Hepatocyte (in vitro differentiated cells): ENCODE measurements around the gene B4GALT2. TPM values are rescaled to one million over a fixed set of nuclear protein-coding genes. Genes with fewer than 3 reads are reported as not detected.

Experiments used
- DNase-seq: peaks from one replicate; pipeline ENCODE4 v3.0.0-alpha.2; 2016; ENCODE audit warnings: low spot score
- H2AFZ ChIP-seq: fragments of 200-600 bp; sonication (generic); 2 replicates; pipeline ENCODE4 v1.6.0; 2016; ENCODE audit warnings: antibody characterized with exemption, mild to moderate bottlenecking
- H3K27ac ChIP-seq: fragments of 200-600 bp; sonication (generic); 2 replicates; pipeline ENCODE4 v1.5.1; 2016; ENCODE audit warnings: mild to moderate bottlenecking
- H3K27me3 ChIP-seq: fragments of 200-600 bp; sonication (generic); 2 replicates; pipeline ENCODE4 v1.6.1; 2016
- H3K36me3 ChIP-seq: fragments of 200-600 bp; sonication (generic); replicated peaks from 2 replicates; pipeline ENCODE4 v1.5.1; 2016; ENCODE audit warnings: low read depth; ENCODE audit not compliant: insufficient read depth
- H3K4me1 ChIP-seq: fragments of 200-600 bp; sonication (generic); 2 replicates; pipeline ENCODE4 v1.5.1; 2016; ENCODE audit warnings: mild to moderate bottlenecking, moderate library complexity; ENCODE audit not compliant: insufficient read depth
- H3K4me2 ChIP-seq: fragments of 200-600 bp; sonication (generic); 2 replicates; pipeline ENCODE4 v1.6.0; 2016
- H3K4me3 ChIP-seq: fragments of 200-600 bp; sonication (generic); 2 replicates; pipeline ENCODE4 v1.5.1; 2016; ENCODE audit warnings: mild to moderate bottlenecking
- H3K79me2 ChIP-seq: fragments of 200-600 bp; sonication (generic); 2 replicates; pipeline ENCODE4 v1.6.0; 2017; ENCODE audit warnings: mild to moderate bottlenecking
- H3K9me2 ChIP-seq: fragments of 200-600 bp; sonication (generic); replicated peaks from 2 replicates; pipeline ENCODE4 v1.6.0; 2017; ENCODE audit warnings: mild to moderate bottlenecking; ENCODE audit not compliant: insufficient read depth
- H3K9me3 ChIP-seq: fragments of 200-600 bp; sonication (generic); 2 replicates; pipeline ENCODE4 v1.5.1; 2016; ENCODE audit warnings: low read depth, mild to moderate bottlenecking
- H4K20me1 ChIP-seq: fragments of 200-600 bp; sonication (generic); 2 replicates; pipeline ENCODE4 v1.6.0; 2016; ENCODE audit warnings: mild to moderate bottlenecking; ENCODE audit not compliant: insufficient read depth, poor library complexity, severe bottlenecking
- CTCF ChIP-seq: fragments of 200-600 bp; sonication (generic); IDR thresholded peaks from 2 replicates; pipeline ENCODE4 v1.5.1; 2016; ENCODE audit warnings: antibody characterized with exemption, mild to moderate bottlenecking; ENCODE audit not compliant: poor library complexity
- EZH2 ChIP-seq: fragments of 200-600 bp; sonication (generic); IDR thresholded peaks from 2 replicates; pipeline ENCODE4 v1.6.1; 2016; ENCODE audit warnings: antibody characterized with exemption, mild to moderate bottlenecking, borderline replicate concordance
- EZH2phosphoT487 ChIP-seq: fragments of 200-600 bp; sonication (generic); IDR thresholded peaks from one replicate; pipeline ENCODE4 v1.6.1; 2018; ENCODE audit warnings: antibody characterized with exemption, mild to moderate bottlenecking, low read depth, moderate library complexity; ENCODE audit not compliant: unreplicated experiment, severe bottlenecking
- WGBS: methylation state at CpG from one replicate; pipeline ENCODE4 v1.1.6; 2016; ENCODE audit warnings: low lambda C conversion rate; ENCODE audit errors: missing lambda C conversion rate; 5-methylcytosine and 5-hydroxymethylcytosine counted together
- polyA plus RNA-seq: library from polyadenylated mRNA; unstranded; fragments of >200 nt; fragmentation: Nextera tagmentation; extraction: Ambion mirVana; gene quantifications from 2 replicates; pipeline ENCODE4 v1.2.1, GENCODE V29; 2016
- total RNA-seq: library from RNA; depleted of rRNA; stranded (reverse); fragments of >200 nt; gene quantifications from 2 replicates; pipeline ENCODE4 v1.2.3, GENCODE V29; 2014

The B4GALT2 gene
- total and polyA plus RNA-seq, 2 experiments from 2014 or later, result 48.2 to 68.8 TPM

GRCh38 chr1:43977376-43978263 is 1.4 kb upstream of the B4GALT2 start:
- DNase-seq, result no peak
- Histone ChIP-seq H3K27me3 (no peaks in the 10 kb centered on the region), H3K27ac (no peak overlapping the region), H3K4me3 (no peak overlapping the region), H2AFZ (no peak overlapping the region), H3K9me2 (no peaks in the 10 kb centered on the region), H3K79me2 (peaks cover 53% of the 10 kb centered on the region), H3K9me3 (no peaks in the 10 kb centered on the region), H4K20me1 (peaks cover 30% of the 10 kb centered on the region), H3K4me1 (peaks cover 35% of the 10 kb centered on the region), H3K36me3 (no peaks in the 10 kb centered on the region), H3K4me2 (peak overlapping the region; percentile 93)
- TF ChIP-seq CTCF (no peak), EZH2 (no peak), EZH2phosphoT487 (no peak)
- WGBS, result 86% methylated on average over 9 of the region's 9 CpGs

DNA sequence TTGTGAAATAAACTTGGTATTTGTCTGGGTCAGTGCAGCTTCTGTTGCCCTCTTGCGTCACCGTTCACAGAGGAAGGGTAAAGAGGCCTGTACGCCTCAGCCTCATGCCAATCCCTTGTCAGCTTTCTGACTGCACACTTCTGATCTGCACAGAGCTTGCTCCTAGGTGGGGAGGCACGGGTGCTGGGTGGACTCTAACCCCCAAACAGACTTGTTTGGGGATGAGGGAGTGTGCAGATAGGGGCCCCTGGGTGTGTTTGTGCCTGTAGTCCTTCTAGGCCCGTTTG is 803 bp upstream of the B4GALT2 start:
- Histone ChIP-seq H3K4me1 (peaks cover 35% of the 10 kb centered on the region), H3K9me3 (no peaks in the 10 kb centered on the region), H3K79me2 (peaks cover 53% of the 10 kb centered on the region), H3K4me2 (peak overlapping the region; percentile 93), H3K27me3 (no peaks in the 10 kb centered on the region), H4K20me1 (peaks cover 30% of the 10 kb centered on the region), H3K36me3 (no peaks in the 10 kb centered on the region), H3K4me3 (no peak overlapping the region), H2AFZ (no peak overlapping the region), H3K27ac (peak overlapping the region; percentile 69), H3K9me2 (no peaks in the 10 kb centered on the region)
- DNase-seq, result no peak
- no peak for TF ChIP-seq EZH2phosphoT487
- no peak for TF ChIP-seq EZH2
- TF ChIP-seq CTCF, result no peak
- 70% methylated on average over 5 of the region's 5 CpGs for WGBS

GRCh38 chr1:43979261-43979527 is 184 bp downstream of the B4GALT2 start:
- peak overlapping the region; percentile 70 for H3K4me3 ChIP-seq
- WGBS, result no CpG with 5 or more reads among the region's 45 CpGs
- H3K9me3 ChIP-seq, result no peaks in the 10 kb centered on the region
- no peaks in the 10 kb centered on the region for H3K36me3 ChIP-seq
- H3K79me2 ChIP-seq, result peaks cover 53% of the 10 kb centered on the region
- H2AFZ ChIP-seq, result peak overlapping the region; percentile 52
- peaks cover 35% of the 10 kb centered on the region for H3K4me1 ChIP-seq
- DNase-seq, result no peak
- H3K9me2 ChIP-seq, result no peaks in the 10 kb centered on the region
- H4K20me1 ChIP-seq, result peaks cover 30% of the 10 kb centered on the region
- no peaks in the 10 kb centered on the region for H3K27me3 ChIP-seq
- no peak for TF ChIP-seq EZH2
- no peak for TF ChIP-seq EZH2phosphoT487
- no peak for TF ChIP-seq CTCF
- H3K4me2 ChIP-seq, result peak overlapping the region; percentile 99
- H3K27ac ChIP-seq, result peak overlapping the region; percentile 79
